ENCODE results near the gene OIP5. TPM values are rescaled to one million over a fixed set of nuclear protein-coding genes. Genes with fewer than 3 reads are reported as not detected.
A peak's percentile ranks its signal among the peaks of the same experiment; 100 is the strongest.

The OIP5 gene
- total and polyA plus RNA-seq, 9 of the 15 experiments (the other 6 are each of a cell fraction or from before 2014, with no cell fraction given): 8.3 to 54.8 (median 35.3) TPM

DNA sequence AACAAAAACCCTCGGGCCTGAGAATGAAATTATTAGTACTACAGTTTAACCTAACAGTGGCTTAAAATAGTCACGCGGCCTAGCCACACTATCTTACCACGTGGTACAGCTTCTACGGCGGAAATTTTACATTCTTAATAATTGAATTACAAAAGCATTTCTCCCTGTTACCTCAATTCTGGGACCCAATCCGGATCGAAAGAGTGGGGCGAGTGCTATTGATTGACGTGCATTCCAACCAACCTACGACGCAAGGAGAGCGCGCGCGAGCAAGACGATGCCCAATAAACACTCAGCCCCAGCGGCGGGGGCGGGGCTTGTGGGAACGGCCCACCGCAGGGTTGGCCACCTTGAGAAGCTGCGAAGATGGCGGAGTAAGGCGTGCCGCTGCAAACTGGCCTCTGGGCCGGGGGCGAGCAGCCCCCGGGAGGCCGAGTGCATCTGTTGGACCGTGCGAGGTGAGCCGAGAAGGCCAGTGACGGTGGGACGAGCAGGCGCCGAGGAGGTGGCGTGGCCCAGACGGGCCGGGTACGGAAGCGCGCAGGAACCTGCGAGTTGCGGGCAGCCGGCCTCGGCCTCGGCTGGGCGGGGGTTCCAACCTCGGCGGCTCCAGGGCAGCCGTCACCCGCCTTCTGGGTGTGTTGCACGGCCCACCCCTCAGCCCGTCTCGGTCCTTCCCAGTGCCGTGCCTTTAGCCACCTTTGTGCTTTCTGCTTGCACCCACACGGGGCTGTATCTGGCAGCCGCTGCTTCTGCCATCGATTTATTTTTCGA, 48.6 kb downstream of the OIP5 start (continued):
- TF ChIP-seq MGA (IDR thresholded peaks at IDR 0.05) (peak; percentile 96), FOXP4 (CRISPR knock-in tag; IDR thresholded peaks at IDR 0.05; ENCODE audit: borderline replicate concordance) (peak; percentile 82; the same call in 1 of the 2 replicates), GABPA (tag; conservative IDR thresholded peaks at IDR 0.05; ENCODE audit: low read depth) (peak; percentile 44; the same call in 1 of the 2 replicates), ELF4 (CRISPR knock-in tag; IDR thresholded peaks at IDR 0.05) (no peak)
- TF ChIP-seq, protein P1, sequence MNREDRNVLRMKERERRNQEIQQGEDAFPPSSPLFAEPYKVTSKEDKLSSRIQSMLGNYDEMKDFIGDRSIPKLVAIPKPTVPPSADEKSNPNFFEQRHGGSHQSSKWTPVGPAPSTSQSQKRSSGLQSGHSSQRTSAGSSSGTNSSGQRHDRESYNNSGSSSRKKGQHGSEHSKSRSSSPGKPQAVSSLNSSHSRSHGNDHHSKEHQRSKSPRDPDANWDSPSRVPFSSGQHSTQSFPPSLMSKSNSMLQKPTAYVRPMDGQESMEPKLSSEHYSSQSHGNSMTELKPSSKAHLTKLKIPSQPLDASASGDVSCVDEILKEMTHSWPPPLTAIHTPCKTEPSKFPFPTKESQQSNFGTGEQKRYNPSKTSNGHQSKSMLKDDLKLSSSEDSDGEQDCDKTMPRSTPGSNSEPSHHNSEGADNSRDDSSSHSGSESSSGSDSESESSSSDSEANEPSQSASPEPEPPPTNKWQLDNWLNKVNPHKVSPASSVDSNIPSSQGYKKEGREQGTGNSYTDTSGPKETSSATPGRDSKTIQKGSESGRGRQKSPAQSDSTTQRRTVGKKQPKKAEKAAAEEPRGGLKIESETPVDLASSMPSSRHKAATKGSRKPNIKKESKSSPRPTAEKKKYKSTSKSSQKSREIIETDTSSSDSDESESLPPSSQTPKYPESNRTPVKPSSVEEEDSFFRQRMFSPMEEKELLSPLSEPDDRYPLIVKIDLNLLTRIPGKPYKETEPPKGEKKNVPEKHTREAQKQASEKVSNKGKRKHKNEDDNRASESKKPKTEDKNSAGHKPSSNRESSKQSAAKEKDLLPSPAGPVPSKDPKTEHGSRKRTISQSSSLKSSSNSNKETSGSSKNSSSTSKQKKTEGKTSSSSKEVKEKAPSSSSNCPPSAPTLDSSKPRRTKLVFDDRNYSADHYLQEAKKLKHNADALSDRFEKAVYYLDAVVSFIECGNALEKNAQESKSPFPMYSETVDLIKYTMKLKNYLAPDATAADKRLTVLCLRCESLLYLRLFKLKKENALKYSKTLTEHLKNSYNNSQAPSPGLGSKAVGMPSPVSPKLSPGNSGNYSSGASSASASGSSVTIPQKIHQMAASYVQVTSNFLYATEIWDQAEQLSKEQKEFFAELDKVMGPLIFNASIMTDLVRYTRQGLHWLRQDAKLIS (CRISPR knock-in tag; IDR thresholded peaks at IDR 0.05): no peak

Data from K562 (cell line).